Suprapubic skin (tissue), 4 donors: ENCODE measurements around the gene PUS1. TPM values are rescaled to one million over a fixed set of nuclear protein-coding genes. Genes with fewer than 3 reads are reported as not detected.
A peak's percentile ranks its signal among the peaks of the same experiment; 100 is the strongest.

Experiments
- DNase-seq, 2 donors: peaks; one replicate each; pipeline ENCODE4 v3.0.0-alpha.2; 2019; ENCODE audit warnings: low spot score in 2 of 2
- H3K27ac ChIP-seq: fragments of 200-600 bp; sonication (generic); one replicate; pipeline ENCODE4 v1.5.1; 2019
- H3K27me3 ChIP-seq: fragments of 200-600 bp; sonication (generic); one replicate; pipeline ENCODE4 v1.5.1; 2019
- H3K36me3 ChIP-seq: fragments of 200-600 bp; sonication (generic); one replicate; pipeline ENCODE4 v1.5.1; 2019
- H3K4me1 ChIP-seq: fragments of 200-600 bp; sonication (generic); one replicate; pipeline ENCODE4 v1.5.1; 2019
- H3K4me3 ChIP-seq: fragments of 200-600 bp; sonication (generic); one replicate; pipeline ENCODE4 v1.5.1; 2019; ENCODE audit warnings: mild to moderate bottlenecking
- H3K9me3 ChIP-seq: fragments of 200-600 bp; sonication (generic); one replicate; pipeline ENCODE4 v1.5.1; 2019
- CTCF ChIP-seq, 2 donors: fragments of 200-600 bp in 1 of 2; fragments of 450-650 bp in 1 of 2; sonication (generic) in 1 of 2; IDR thresholded peaks; one replicate each; pipeline ENCODE4 v1.5.1; 2016 to 2019; ENCODE audit warnings: antibody characterized with exemption in 2 of 2, mild to moderate bottlenecking in 1 of 2, moderate library complexity in 1 of 2
- EP300 ChIP-seq: sonication (generic); formaldehyde crosslinking; IDR thresholded peaks from one replicate; pipeline ENCODE4 v1.6.1; 2017; ENCODE audit warnings: antibody characterized with exemption
- POLR2A ChIP-seq, 2 donors: fragments of 450-650 bp; IDR thresholded peaks; one replicate each; pipeline ENCODE4 v1.6.1; 2017; ENCODE audit warnings: antibody characterized with exemption in 2 of 2, mild to moderate bottlenecking in 2 of 2, moderate library complexity in 2 of 2
- POLR2AphosphoS5 ChIP-seq, 3 donors: sonication (generic); formaldehyde crosslinking; IDR thresholded peaks; one replicate each; pipeline ENCODE4 v1.6.1; 2017; ENCODE audit warnings: antibody characterized with exemption in 3 of 3
- WGBS: methylation state at CpG from one replicate; pipeline ENCODE4 v1.1.5; 2018; 5-methylcytosine and 5-hydroxymethylcytosine counted together
- total RNA-seq, 4 donors: library from RNA; depleted of rRNA; stranded (reverse); fragments of >200 nt; gene quantifications; one replicate each; pipeline ENCODE4 v1.1.0, GENCODE V29; 2016

The PUS1 gene
- total RNA-seq, 4 donors from 2014 or later = 16.3 to 24.4 (median 21.8) TPM

GRCh38 chr12:131923260-131923659, 5.8 kb upstream of the PUS1 start:
- TF ChIP-seq EP300 (no peak), CTCF (IDR thresholded peaks at IDR 0.05) (no peak), POLR2A (IDR thresholded peaks at IDR 0.05) (no peak), POLR2AphosphoS5 (IDR thresholded peaks at IDR 0.05) (no peak)
- no peak for DNase-seq
- WGBS = 78% methylated on average over 9 of the region's 11 CpGs
- H3K9me3 ChIP-seq = no peaks in the 10 kb centered on the region
- no peak overlapping the region for H3K4me3 ChIP-seq
- H3K27ac ChIP-seq = no peak overlapping the region
- peaks cover 39% of the 10 kb centered on the region for H3K36me3 ChIP-seq
- no peaks in the 10 kb centered on the region for H3K27me3 ChIP-seq
- peaks cover 5% of the 10 kb centered on the region for H3K4me1 ChIP-seq

- H3K27ac ChIP-seq = no peak overlapping the region
- no peaks in the 10 kb centered on the region for H3K27me3 ChIP-seq
- no peaks in the 10 kb centered on the region for H3K9me3 ChIP-seq
- DNase-seq = no peak
- peaks cover 22% of the 10 kb centered on the region for H3K4me1 ChIP-seq
- TF ChIP-seq EP300 (no peak), POLR2A (IDR thresholded peaks at IDR 0.05) (no peak), POLR2AphosphoS5 (IDR thresholded peaks at IDR 0.05) (no peak), CTCF (IDR thresholded peaks at IDR 0.05) (no peak)
- WGBS = 96% methylated on average over 20 of the region's 24 CpGs
- H3K36me3 ChIP-seq = peaks cover 12% of the 10 kb centered on the region
- H3K4me3 ChIP-seq = no peak overlapping the region
These were observed 1.7 kb upstream of the PUS1 start for GRCh38 chr12:131927110-131928079.

- peaks cover 20% of the 10 kb centered on the region for H3K36me3 ChIP-seq
- H3K27ac ChIP-seq = peak overlapping the region; percentile 75
- DNase-seq = no peak
- H3K9me3 ChIP-seq = no peaks in the 10 kb centered on the region
- H3K4me1 ChIP-seq = peaks cover 22% of the 10 kb centered on the region
- no peaks in the 10 kb centered on the region for H3K27me3 ChIP-seq
- 34% methylated on average over 33 of the region's 33 CpGs for WGBS
- no peak for TF ChIP-seq CTCF (IDR thresholded peaks at IDR 0.05)
- TF ChIP-seq EP300 = no peak
- no peak for TF ChIP-seq POLR2A (IDR thresholded peaks at IDR 0.05)
- no peak for TF ChIP-seq POLR2AphosphoS5 (IDR thresholded peaks at IDR 0.05)
- H3K4me3 ChIP-seq = peak overlapping the region; percentile 83
These were observed 881 bp upstream of the PUS1 start for GRCh38 chr12:131928080-131928710.

- Histone ChIP-seq H3K4me1 (peaks cover 17% of the 10 kb centered on the region), H3K36me3 (peaks cover 35% of the 10 kb centered on the region), H3K27ac (peak overlapping the region; percentile 25), H3K9me3 (no peaks in the 10 kb centered on the region), H3K4me3 (peak overlapping the region; percentile 83), H3K27me3 (no peaks in the 10 kb centered on the region)
- 0% methylated on average over 6 of the region's 87 CpGs for WGBS
- no peak for DNase-seq
- TF ChIP-seq CTCF (IDR thresholded peaks at IDR 0.05) (no peak), POLR2A (IDR thresholded peaks at IDR 0.05) (no peak), POLR2AphosphoS5 (IDR thresholded peaks at IDR 0.05) (no peak), EP300 (no peak)
These were observed 743 bp downstream of the PUS1 start for GRCh38 chr12:131929581-131930456.
